Left cardiac atrium (tissue), 4 donors: ENCODE measurements around the gene CCM2L. TPM values are rescaled to one million over a fixed set of nuclear protein-coding genes. Genes with fewer than 3 reads are reported as not detected.
A peak's percentile ranks its signal among the peaks of the same experiment; 100 is the strongest.
"Not testable (repeated sequence)": the region's sequence is repeated elsewhere in the genome, so short reads cannot be mapped to it uniquely, and the experiment has no call there.

ENCODE experiments used
- ATAC-seq, 2 donors: fragments of 200-7000 bp; cut with Tn5 transposase; one replicate each; pipeline ENCODE4 v1.9.1; 2020; ENCODE audit warnings: mild to moderate bottlenecking in 2 of 2, moderate library complexity in 2 of 2
- DNase-seq: peaks from one replicate; pipeline ENCODE4 v3.0.0-alpha.2; 2020
- intact Hi-C, 2 donors: fragments of 100-400 bp; cut with DNase I; formaldehyde crosslinking; loops; one replicate each; pipeline versions ENCODE4 v1.14.1 to v1.15.1; 2022 to 2023
- total RNA-seq, 2 donors: library from RNA; stranded (reverse); fragmentation: NEBNext Ultra II Directional; extraction: Animal tissue kit (Norgen Biotek cat#: 25700); gene quantifications; one replicate each; pipeline ENCODE4 v1.2.1, GENCODE V29; 2021
- donor health status: DM: no; HTN: yes; CAD: no.
- donor health status: DM: no; HTN: yes; CAD: no; lungs with severe emphysema.
- donor health status: DM: yes; HTN: yes; CAD: no.
- donor health status: Dilated cardiomyopathy.

Gene CCM2L
- total RNA-seq, 2 donors from 2014 or later = 7.2 to 7.8 TPM

- ATAC-seq (no peak), DNase-seq (no peak)
- intact Hi-C loops = no loop called here
These were observed 9.6 kb downstream of the CCM2L start for GRCh38 chr20:32019563-32020463.

DNA sequence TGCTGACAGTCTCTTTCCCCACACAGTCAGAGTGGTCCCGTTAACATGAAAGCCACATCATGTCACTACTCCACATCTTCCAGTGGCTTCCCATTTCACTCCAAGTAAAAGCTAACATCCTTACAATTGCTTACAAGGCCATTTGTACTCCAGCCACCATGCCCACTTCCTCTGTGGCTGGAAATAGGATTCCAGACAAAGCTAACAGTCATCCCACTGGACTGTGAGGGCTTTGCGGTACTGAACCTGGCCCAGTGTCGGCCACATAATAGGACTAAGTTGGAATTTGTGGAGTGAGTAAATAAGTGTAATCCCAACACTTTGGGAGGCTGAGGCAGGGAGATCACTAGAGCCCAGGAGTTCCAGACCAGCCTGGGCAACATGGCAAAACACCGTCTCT is 10.9 kb downstream of the CCM2L start:
- intact Hi-C loops = no loop called here
- DNase-seq (no peak), ATAC-seq (no peak)

DNA sequence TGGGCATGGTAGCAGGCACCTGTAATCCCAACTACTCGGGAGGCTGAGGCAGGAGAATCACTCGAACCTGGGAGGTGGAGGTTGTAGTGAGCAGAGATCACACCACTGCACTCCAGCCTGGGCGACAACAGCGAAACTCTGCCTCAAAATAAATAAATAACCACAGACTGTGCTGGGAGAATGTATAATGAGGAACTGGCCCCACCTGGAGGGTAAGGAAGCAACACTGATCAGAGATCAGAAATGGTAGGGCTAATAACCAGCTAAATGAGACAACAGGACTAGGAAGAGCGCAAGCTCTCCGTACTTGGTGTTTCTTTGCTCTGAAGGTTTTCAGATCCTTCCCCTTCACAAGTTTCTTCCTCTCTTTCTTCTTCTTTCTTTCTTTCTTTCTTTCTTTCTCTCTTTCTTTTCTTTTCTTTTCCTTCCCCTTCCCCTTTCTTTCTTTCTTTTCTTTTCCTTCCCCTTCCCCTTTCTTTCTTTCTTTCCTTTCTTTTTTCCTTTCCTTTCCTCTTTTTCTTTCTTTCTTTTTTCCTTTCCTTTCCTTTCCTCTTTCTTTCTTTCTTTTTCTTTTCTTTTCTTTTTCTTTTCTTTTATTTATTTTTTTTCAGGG is 14.6 kb downstream of the CCM2L start:
- intact Hi-C loops = no loop called here
- no peak for ATAC-seq
- DNase-seq = no peak

DNA sequence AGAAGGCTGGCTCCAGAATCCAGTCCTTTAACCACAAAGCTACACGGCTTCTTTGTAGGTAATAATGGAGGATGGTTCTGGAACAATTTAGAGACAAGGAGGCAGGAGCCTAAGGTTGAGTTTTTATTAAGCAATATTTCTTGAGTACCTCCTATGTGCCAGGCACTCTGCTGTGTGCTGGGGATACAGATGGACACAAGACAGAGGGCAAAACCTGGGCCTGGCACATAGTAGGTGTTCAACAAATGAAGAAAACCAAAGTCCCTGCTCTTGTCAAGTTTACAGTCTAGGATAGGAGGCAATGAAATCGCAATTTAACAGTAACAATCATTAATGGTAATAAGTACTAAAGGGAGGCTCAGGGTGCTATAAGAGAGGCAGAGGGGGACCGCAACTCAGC is 17.4 kb downstream of the CCM2L start:
- ATAC-seq (no peak), DNase-seq (no peak)
- intact Hi-C loops = no loop called here

DNA sequence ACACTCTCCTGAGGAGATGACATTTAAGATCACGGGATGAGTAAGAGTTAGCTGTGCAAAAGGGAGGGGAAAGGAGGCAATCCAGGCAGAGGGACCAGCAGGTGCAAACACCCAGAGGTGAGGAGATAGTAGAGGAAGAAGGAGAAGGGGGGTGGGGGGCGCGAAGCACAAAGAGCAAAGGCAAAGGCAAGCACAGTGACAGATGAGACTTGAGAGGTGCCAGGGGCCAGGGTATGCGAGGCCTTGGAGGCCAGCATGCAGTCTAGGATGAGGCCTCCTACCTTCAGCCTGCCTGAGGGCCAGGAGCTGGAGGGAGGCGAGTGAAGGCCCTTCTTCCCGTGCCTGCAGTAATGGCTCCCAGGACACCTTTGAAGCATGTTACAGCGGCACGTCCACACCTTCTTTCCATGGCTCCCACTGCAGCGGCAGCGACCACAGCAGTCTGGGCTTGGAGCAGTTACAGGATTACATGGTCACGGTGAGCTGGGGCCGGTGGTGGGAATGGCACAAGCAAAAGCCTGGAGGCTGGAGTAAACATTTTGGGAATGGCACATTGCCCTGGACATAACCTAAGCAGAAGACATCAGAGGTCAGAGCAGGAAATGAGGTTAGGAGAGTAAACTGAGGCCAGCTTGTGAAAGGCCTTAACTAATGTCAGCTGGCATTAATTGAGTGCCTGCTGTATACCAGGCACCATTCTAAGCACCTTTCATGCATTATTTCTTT is 18.6 kb downstream of the CCM2L start:
- intact Hi-C loops = no loop called here
- no peak for ATAC-seq
- no peak for DNase-seq

- no peak for DNase-seq
- ATAC-seq = no peak
- intact Hi-C loops = no loop called here
These were observed 19.3 kb downstream of the CCM2L start for GRCh38 chr20:32029561-32029960.

- intact Hi-C loops = loop anchor here (2.0 to 10.0 kb wide), 4 partner anchors 176 to 209 kb away; no protein-coding TSS in a partner anchor
- DNase-seq (peak; percentile 86), ATAC-seq (peak; percentile 90 to 91)
These were observed 21.0 kb downstream of the CCM2L start for GRCh38 chr20:32031007-32031958.

DNA sequence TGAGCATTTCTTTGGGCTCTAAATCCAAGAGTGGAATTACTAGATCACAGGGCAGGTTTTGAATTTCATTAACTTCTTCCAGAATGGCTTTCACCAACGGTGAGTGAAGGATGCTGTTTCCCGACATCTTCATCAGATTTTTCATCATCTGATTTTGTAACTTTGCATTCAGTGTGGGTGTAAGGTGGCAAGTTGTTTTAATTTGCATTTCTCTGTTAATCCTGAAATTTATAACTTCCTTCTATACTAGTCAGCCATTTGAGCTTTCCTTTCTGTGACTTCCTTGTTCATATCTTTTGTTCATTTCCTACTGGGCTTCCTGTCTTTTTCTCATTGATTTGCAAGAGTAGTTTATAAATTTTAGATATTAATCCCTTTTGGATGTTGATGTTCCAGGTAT is 23.1 kb downstream of the CCM2L start:
- ATAC-seq (no peak), DNase-seq (no peak)
- intact Hi-C loops = loop anchor here (5.0 to 10.0 kb wide), 3 partner anchors 181 to 211 kb away; no protein-coding TSS in a partner anchor

- not testable (repeated sequence) for ATAC-seq, DNase-seq
- intact Hi-C loops = loop anchor here (5.0 to 10.0 kb wide), 3 partner anchors 181 to 211 kb away; no protein-coding TSS in a partner anchor
These were observed 23.5 kb downstream of the CCM2L start for GRCh38 chr20:32033721-32034120.

DNA sequence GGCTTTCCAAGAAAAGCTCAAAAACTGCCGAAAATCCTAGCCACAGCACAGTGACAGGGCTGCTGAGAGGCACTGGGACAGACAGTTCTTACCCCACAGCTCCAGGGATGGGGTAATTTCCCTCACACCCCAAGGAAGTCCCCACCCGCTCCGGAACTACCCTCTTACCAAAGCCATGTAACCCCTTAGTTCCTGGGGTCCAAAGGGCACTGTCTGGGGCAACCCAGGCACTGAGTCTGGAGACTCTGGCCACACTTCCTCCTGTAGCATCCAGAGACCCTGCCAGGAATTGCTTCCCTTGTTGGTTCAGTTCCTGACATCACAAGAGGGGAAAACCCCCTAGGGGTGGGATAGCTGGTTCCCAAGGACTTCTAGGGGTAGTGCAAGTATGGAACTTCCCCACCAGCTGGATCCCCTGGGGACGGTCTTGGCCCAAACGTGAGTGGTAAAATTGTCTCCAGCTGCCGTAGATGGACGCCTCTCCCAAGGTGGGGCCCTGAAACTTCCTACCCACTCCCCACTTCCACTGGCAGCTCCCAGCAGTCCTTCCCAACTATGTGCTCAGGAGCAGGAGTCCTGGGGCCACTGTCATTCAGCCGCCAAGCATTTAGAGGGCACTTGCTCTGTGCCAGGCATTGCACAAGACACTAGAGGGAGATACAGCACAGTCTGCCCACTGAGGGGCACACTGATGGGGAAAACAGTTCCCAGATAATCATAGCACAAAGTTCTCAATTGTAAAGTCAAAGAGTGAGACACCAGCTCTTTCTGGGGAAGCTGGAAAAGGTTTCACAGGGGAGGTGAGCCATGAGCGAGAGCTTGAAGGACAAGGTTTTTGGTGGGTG is 24.6 kb downstream of the CCM2L start:
- DNase-seq (no peak), ATAC-seq (peak in 1 of 2 donors; percentile 26)
- intact Hi-C loops = loop anchor here (5.0 to 10.0 kb wide), 3 partner anchors 183 to 213 kb away; no protein-coding TSS in a partner anchor

DNA sequence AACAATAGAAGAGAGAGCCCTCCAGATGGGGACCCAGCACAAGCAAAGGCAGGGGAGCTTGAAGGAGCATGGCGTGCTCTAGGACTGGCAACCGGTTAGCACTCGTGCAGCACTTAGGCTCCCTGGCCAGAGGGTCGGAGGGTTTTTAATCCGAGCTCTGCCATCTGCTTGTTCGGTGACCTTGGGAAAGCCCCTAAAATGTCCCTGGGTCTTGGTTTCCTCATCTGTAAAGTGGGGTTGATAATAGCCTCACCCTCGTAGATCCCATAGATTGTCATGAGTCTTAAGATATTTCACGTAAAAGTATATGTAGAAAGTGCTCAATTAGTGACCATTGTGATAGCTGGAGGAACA is 25.2 kb downstream of the CCM2L start:
- DNase-seq (no peak), ATAC-seq (no peak)
- intact Hi-C loops = loop anchor here in 1 of 2 donors (10.0 kb wide), 1 partner anchor 211 kb away; no protein-coding TSS in a partner anchor

DNA sequence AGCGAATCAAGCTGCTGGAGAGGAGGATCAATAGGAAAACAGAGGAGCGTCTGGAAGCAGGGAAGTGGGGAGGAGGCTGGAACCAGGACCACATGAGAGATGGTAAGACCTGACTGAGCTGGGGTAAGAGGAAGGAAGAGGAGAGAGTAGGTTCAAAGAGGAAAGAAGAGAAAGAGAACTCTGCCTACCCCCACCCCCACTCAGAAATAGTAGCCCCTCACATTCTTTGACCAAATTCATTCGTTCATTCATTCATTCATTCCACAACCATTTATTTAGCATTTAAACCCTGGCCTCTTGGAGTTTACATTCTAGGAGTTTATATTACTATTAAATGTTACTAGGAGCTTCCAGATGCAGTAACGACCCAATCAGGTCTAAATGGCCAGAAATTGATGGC is 26.0 kb downstream of the CCM2L start:
- no peak for ATAC-seq
- DNase-seq = no peak
- intact Hi-C loops = loop anchor here in 1 of 2 donors (10.0 kb wide), 1 partner anchor 211 kb away; no protein-coding TSS in a partner anchor

GRCh38 chr20:32036716-32037485 is 26.7 kb downstream of the CCM2L start:
- no peak for DNase-seq
- ATAC-seq = no peak
- intact Hi-C loops = loop anchor here in 1 of 2 donors (10.0 kb wide), 1 partner anchor 212 kb away; no protein-coding TSS in a partner anchor

DNA sequence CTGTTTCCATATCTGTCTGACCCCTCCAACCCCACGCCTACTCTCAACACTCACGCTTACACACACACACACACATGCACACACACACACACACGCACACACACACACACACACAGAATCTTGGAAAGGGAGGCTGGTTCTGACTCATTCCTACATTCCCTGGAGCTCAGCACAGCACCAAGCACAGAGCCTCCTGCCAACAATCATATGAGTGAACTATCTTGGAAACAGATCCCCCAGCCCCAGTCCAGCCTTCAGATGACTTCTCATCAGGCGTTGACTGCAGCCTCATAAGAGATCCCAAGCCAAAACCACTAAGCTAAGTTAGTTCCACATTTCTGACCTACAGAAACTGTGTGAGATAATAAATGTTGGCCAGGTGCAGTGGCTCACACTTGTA is 27.7 kb downstream of the CCM2L start:
- DNase-seq = no peak
- no peak for ATAC-seq
- intact Hi-C loops = loop anchor here in 1 of 2 donors (10.0 kb wide), 1 partner anchor 213 kb away; no protein-coding TSS in a partner anchor

- intact Hi-C loops = no loop called here
- DNase-seq (peak; percentile 48), ATAC-seq (peak; percentile 63 to 91)
These were observed 30.1 kb downstream of the CCM2L start for GRCh38 chr20:32040142-32040953.

DNA sequence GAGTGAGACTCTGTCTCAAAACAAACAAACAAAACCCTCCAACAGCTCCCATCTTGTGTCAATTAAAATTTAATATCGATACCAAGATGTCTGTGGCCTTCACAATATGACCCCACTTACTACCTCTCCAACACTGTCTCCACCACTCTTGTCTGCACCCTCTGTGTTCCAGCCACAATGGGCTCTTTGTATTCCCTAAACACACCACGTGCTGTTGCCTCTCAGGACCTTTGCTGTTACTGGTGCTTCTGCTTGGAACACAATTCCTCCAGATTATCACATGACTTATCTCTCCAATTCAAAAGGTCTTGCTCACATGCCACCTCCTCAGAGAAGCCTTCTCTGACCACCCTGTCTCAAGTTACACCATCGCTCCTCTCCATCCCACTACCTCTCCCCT is 35.8 kb downstream of the CCM2L start:
- ATAC-seq (no peak), DNase-seq (no peak)
- intact Hi-C loops = no loop called here
